K562 (cell line): Measurements from ENCODE around the gene SHTN1. TPM values are rescaled to one million over a fixed set of nuclear protein-coding genes. Genes with fewer than 3 reads are reported as not detected.

Source experiments
- E2F8 ChIP-seq: fragments of 450-650 bp; IDR thresholded peaks from 2 replicates; pipeline ENCODE4 v1.7.1; 2018; ENCODE audit warnings: mild to moderate bottlenecking, low read depth; ENCODE audit not compliant: partially characterized antibody
- MTA2 ChIP-seq: fragments of 450-650 bp; IDR thresholded peaks from 2 replicates; pipeline ENCODE4 v1.6.1; 2016; ENCODE audit warnings: low read depth
- SIRT6 ChIP-seq: IDR thresholded peaks from one replicate; pipeline ENCODE4 v1.6.1; 2012; ENCODE audit warnings: low read depth, mild to moderate bottlenecking, control low read depth, inconsistent platforms, low read length, moderate library complexity
- XRCC4 ChIP-seq: IDR thresholded peaks from one replicate; pipeline ENCODE4 v1.6.1; 2011; ENCODE audit not compliant: insufficient read depth, insufficient read length; ENCODE audit errors: extremely low read depth
- ZBTB9 ChIP-seq: fragments of 450-650 bp; formaldehyde crosslinking; IDR thresholded peaks from 2 replicates; pipeline ENCODE4 v1.4.0; 2020; ENCODE audit warnings: mild to moderate bottlenecking, moderate library complexity
- ZNF280B ChIP-seq: fragments of 250-450 bp; sonication (Bioruptor Pico); IDR thresholded peaks from 2 replicates; pipeline ENCODE4 v1.5.1; 2021; ENCODE audit warnings: mild to moderate bottlenecking
- ZNF354B ChIP-seq: fragments of 250-450 bp; sonication (Bioruptor Pico); IDR thresholded peaks from 2 replicates; pipeline ENCODE4 v1.4.0; 2020
- ZNF407 ChIP-seq: fragments of 450-650 bp; IDR thresholded peaks from 2 replicates; pipeline ENCODE4 v1.6.1; 2016; ENCODE audit warnings: low read depth
- ZNF444 ChIP-seq: fragments of 250-450 bp; sonication (Bioruptor Pico); IDR thresholded peaks from 2 replicates; pipeline ENCODE4 v1.4.0; 2020; ENCODE audit warnings: mild to moderate bottlenecking, moderate library complexity
- polyA plus RNA-seq, 8 experiments: library from polyadenylated mRNA; depleted of rRNA in 4 of 8; stranded (reverse) in 5 of 8; unstranded in 3 of 8; fragments of >200 nt; fragmentation: Nextera tagmentation in 2 of 8; fragmentation: Illumina TruSeq in 1 of 8; extraction: Ambion mirVana in 2 of 8; extraction: Trizol in 1 of 8; gene quantifications; 2 replicates each; pipeline versions ENCODE4 v1.2.1 to v1.2.3, GENCODE V29; 2011 to 2014; ENCODE audit warnings: inconsistent platforms in 1 of 8, missing spikeins in 1 of 8
- total RNA-seq, 7 experiments: library from RNA; depleted of rRNA in 6 of 7; stranded (reverse); fragments of >200 nt in 6 of 7; fragmentation: Illumina TruSeq in 2 of 7; extraction: Trizol in 2 of 7; gene quantifications; 2 replicates each; pipeline versions ENCODE4 v1.2.1 to v1.2.3, GENCODE V29; 2011 to 2021; ENCODE audit warnings: low replicate concordance in 1 of 7

The SHTN1 gene
- total and polyA plus RNA-seq, 9 of the 15 experiments (the other 6 are each of a cell fraction or from before 2014, with no cell fraction given): 5.4 to 21.3 (median 13.3) TPM

- TF ChIP-seq ZNF407 (no peak), MTA2 (no peak), SIRT6 (no peak), ZBTB9 (CRISPR knock-in tag) (no peak), ZNF354B (CRISPR knock-in tag) (no peak), E2F8 (no peak), ZNF280B (CRISPR knock-in tag) (no peak), ZNF444 (CRISPR knock-in tag) (no peak), XRCC4 (no peak)
These were observed 15.5 kb downstream of the SHTN1 start (continued) for GRCh38 chr10:116989439-116989838.
